ENCODE measurements around the gene MTMR6. TPM values are rescaled to one million over a fixed set of nuclear protein-coding genes. Genes with fewer than 3 reads are reported as not detected.

Gene MTMR6
- total RNA-seq, 1 donor from 2014 or later: 9.6 TPM

GRCh38 chr13:25215253-25215575 lies 72.1 kb downstream of the MTMR6 start:
- no peaks in the 10 kb centered on the region for H3K9me3 Mint-ChIP-seq (ENCODE audit: low read depth)
- peaks cover 4% of the 10 kb centered on the region for H3K4me1 Mint-ChIP-seq (ENCODE audit: low read depth)
- TF ChIP-seq, protein P1, sequence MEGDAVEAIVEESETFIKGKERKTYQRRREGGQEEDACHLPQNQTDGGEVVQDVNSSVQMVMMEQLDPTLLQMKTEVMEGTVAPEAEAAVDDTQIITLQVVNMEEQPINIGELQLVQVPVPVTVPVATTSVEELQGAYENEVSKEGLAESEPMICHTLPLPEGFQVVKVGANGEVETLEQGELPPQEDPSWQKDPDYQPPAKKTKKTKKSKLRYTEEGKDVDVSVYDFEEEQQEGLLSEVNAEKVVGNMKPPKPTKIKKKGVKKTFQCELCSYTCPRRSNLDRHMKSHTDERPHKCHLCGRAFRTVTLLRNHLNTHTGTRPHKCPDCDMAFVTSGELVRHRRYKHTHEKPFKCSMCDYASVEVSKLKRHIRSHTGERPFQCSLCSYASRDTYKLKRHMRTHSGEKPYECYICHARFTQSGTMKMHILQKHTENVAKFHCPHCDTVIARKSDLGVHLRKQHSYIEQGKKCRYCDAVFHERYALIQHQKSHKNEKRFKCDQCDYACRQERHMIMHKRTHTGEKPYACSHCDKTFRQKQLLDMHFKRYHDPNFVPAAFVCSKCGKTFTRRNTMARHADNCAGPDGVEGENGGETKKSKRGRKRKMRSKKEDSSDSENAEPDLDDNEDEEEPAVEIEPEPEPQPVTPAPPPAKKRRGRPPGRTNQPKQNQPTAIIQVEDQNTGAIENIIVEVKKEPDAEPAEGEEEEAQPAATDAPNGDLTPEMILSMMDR (IDR thresholded peaks at IDR 0.05; ENCODE audit: unreplicated experiment): no peak
- no peak overlapping the region for H3K27ac Mint-ChIP-seq
- H3K27me3 Mint-ChIP-seq: peaks cover 7% of the 10 kb centered on the region
- H3K36me3 Mint-ChIP-seq (ENCODE audit: insufficient read depth): no peaks in the 10 kb centered on the region
- no peak for DNase-seq (ENCODE audit: low spot score, unreplicated experiment)
- H3K4me3 Mint-ChIP-seq (ENCODE audit: low read depth): no peak overlapping the region

DNA sequence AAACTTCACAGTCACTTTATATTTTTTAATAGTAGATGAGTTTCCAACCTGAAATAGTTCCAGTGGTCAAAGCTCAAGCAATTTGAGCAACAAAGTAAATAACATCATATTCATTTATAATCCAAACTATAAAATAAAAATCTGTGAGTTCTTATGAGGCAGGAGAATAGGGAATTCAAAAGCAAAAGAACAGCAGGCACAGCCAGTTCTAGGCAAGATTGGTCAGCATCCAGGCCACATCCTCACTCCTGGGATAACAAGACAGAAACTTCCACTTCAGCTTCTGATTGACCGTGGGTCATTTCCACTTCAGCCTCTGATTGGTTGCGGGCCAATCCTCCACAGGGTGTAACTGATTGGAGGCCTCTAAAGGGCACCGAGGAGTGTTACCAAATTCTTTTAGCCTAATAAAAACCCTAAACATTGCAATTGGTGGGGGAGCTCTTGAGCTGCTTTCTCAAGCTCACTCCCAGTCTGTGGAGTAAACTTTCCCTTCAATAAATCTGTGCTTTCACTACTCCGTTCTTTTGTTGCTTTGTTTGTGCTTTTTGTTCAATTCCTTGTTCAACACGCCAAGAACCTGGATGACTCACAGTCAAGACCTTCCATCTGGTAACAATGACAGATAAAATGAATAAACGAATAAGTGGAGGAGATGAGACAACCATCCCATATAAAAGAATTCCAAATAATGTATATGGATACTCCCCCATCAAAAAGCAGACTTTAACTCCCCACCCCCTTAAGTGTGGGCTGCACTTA lies 72.6 kb downstream of the MTMR6 start:
- TF ChIP-seq, protein P1 (IDR thresholded peaks at IDR 0.05; ENCODE audit: unreplicated experiment): no peak
- H3K27ac Mint-ChIP-seq: no peak overlapping the region
- H3K9me3 Mint-ChIP-seq (ENCODE audit: low read depth): no peaks in the 10 kb centered on the region
- DNase-seq (ENCODE audit: low spot score, unreplicated experiment): no peak
- no peaks in the 10 kb centered on the region for H3K36me3 Mint-ChIP-seq (ENCODE audit: insufficient read depth)
- peaks cover 7% of the 10 kb centered on the region for H3K27me3 Mint-ChIP-seq
- peaks cover 4% of the 10 kb centered on the region for H3K4me1 Mint-ChIP-seq (ENCODE audit: low read depth)
- H3K4me3 Mint-ChIP-seq (ENCODE audit: low read depth): no peak overlapping the region

GRCh38 chr13:25213715-25214114 lies 73.6 kb downstream of the MTMR6 start:
- no peaks in the 10 kb centered on the region for H3K36me3 Mint-ChIP-seq (ENCODE audit: insufficient read depth)
- peaks cover 7% of the 10 kb centered on the region for H3K27me3 Mint-ChIP-seq
- H3K4me3 Mint-ChIP-seq (ENCODE audit: low read depth): no peak overlapping the region
- H3K4me1 Mint-ChIP-seq (ENCODE audit: low read depth): peaks cover 4% of the 10 kb centered on the region
- no peak for DNase-seq (ENCODE audit: low spot score, unreplicated experiment)
- H3K9me3 Mint-ChIP-seq (ENCODE audit: low read depth): no peaks in the 10 kb centered on the region
- H3K27ac Mint-ChIP-seq: no peak overlapping the region
- TF ChIP-seq, protein P1 (IDR thresholded peaks at IDR 0.05; ENCODE audit: unreplicated experiment): no peak

- Mint-ChIP-seq H3K27ac (no peak overlapping the region), H3K4me3 (ENCODE audit: low read depth) (no peak overlapping the region), H3K36me3 (ENCODE audit: insufficient read depth) (no peaks in the 10 kb centered on the region), H3K9me3 (ENCODE audit: low read depth) (no peaks in the 10 kb centered on the region), H3K27me3 (peaks cover 6% of the 10 kb centered on the region), H3K4me1 (ENCODE audit: low read depth) (peaks cover 4% of the 10 kb centered on the region)
- no peak for DNase-seq (ENCODE audit: low spot score, unreplicated experiment)
- TF ChIP-seq, protein P1 (IDR thresholded peaks at IDR 0.05; ENCODE audit: unreplicated experiment): no peak
Measured at GRCh38 chr13:25210842-25211569, 76.3 kb downstream of the MTMR6 start.

DNA sequence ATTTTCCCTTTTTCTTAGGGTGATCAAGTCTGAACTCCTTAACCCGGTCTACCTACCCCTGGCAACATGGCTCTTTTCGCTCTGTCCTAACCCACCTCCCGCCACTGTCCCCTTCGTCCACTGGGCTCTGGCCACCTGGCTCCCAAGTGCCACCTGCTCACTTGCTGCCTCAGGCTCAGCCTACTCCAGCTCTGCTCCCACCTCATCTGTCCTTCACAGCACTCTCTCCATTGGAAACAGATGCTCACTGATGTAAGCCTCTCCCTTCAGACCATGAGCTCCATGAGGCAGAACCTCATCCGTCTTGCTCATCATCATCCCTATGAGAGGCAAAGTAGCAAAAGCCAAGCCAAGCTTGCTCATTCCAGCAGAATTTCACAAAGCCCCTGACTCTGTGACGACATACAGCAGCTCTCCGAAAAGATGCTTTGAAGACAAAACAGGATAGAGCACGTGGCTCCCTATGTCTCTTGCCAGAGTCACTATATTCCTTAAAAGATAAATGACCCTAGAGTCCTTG lies 79.9 kb downstream of the MTMR6 start:
- peaks cover 4% of the 10 kb centered on the region for H3K4me1 Mint-ChIP-seq (ENCODE audit: low read depth)
- peaks cover 23% of the 10 kb centered on the region for H3K27me3 Mint-ChIP-seq
- TF ChIP-seq, protein P1 (IDR thresholded peaks at IDR 0.05; ENCODE audit: unreplicated experiment): no peak
- H3K9me3 Mint-ChIP-seq (ENCODE audit: low read depth): no peaks in the 10 kb centered on the region
- no peak for DNase-seq (ENCODE audit: low spot score, unreplicated experiment)
- no peak overlapping the region for H3K27ac Mint-ChIP-seq
- no peak overlapping the region for H3K4me3 Mint-ChIP-seq (ENCODE audit: low read depth)
- H3K36me3 Mint-ChIP-seq (ENCODE audit: insufficient read depth): no peaks in the 10 kb centered on the region
